HCT116 (cell line): ENCODE results near the gene ADGRA3. TPM values are rescaled to one million over a fixed set of nuclear protein-coding genes. Genes with fewer than 3 reads are reported as not detected.

Experiments
- ATAC-seq: fragments of 200-7000 bp; cut with Tn5 transposase; 2 replicates; pipeline ENCODE4 v1.9.1; 2020; ENCODE audit warnings: mild to moderate bottlenecking, moderate library complexity
- BruUV-seq: library from RNA; stranded (reverse); fragments of 400-500 nt; replicated peaks from 2 replicates; lab custom pipeline; 2021; lab: Mats Ljungman, UMichigan
- CTCF ChIA-PET: fragments of 300-600 bp; sonication (Branson Sonifier 250); formaldehyde crosslinking; loops from one replicate; lab custom pipeline; 2021; ENCODE audit warnings: antibody characterized with exemption; lab: Charles Lee
- POLR2A ChIA-PET: fragments of 300-600, 350-600 bp; sonication (Branson Sonifier 250); formaldehyde crosslinking; loops from one replicate; lab custom pipeline; 2021; ENCODE audit warnings: antibody characterized with exemption; lab: Charles Lee
- RAD21 ChIA-PET, 2 experiments: fragments of 300-600 bp; sonication (Branson Sonifier 250); formaldehyde crosslinking; loops; one replicate each; lab custom pipeline; 2023; ENCODE audit warnings: low total read pairs in 2 of 2; ENCODE audit not compliant: uncharacterized antibody in 2 of 2, unreplicated experiment in 2 of 2, low non-redundant PET in 1 of 2; lab: Charles Lee
- DNase-seq: peaks from one replicate; pipeline ENCODE4 v3.0.0-alpha.2; 2010; ENCODE audit warnings: low read depth, low spot score
- H2AFZ ChIP-seq: fragments of 200-600 bp; shearing (Covaris generic), sonication (generic); 2 replicates; pipeline ENCODE4 v1.6.1; 2017; ENCODE audit warnings: low read depth, mixed run types, mixed read lengths, antibody characterized with exemption, low read length; ENCODE audit not compliant: poor library complexity, severe bottlenecking
- H3K27ac ChIP-seq: 2 replicates; pipeline ENCODE4 v1.5.1; 2012; ENCODE audit warnings: low read depth, low read length
- H3K27me3 ChIP-seq: fragments of 200-600 bp; sonication (generic); 2 replicates; pipeline ENCODE4 v1.6.1; 2016; ENCODE audit warnings: mixed run types, low read length, mixed read lengths; ENCODE audit not compliant: insufficient read depth
- H3K36me3 ChIP-seq, 2 experiments: fragments of 200-500 bp in 1 of 2; fragments of 200-600 bp in 1 of 2; sonication (Bioruptor generic) in 1 of 2; sonication (generic) in 1 of 2; 2 replicates each; pipeline versions ENCODE4 v1.5.1 to v1.6.1; 2014 to 2016; ENCODE audit warnings: low read length in 2 of 2, inconsistent platforms in 1 of 2, mixed read lengths in 1 of 2, mixed run types in 1 of 2; ENCODE audit not compliant: insufficient read depth in 2 of 2, control insufficient read depth in 1 of 2
- H3K4me1 ChIP-seq, 2 experiments: fragments of 200-600 bp in 1 of 2; sonication (generic) in 1 of 2; 2 replicates each; pipeline versions ENCODE4 v1.5.1 to v1.6.1; 2012 to 2017; ENCODE audit warnings: low read length in 2 of 2, inconsistent platforms in 1 of 2, mild to moderate bottlenecking in 1 of 2, mixed read lengths in 1 of 2, mixed run types in 1 of 2, moderate library complexity in 1 of 2; ENCODE audit not compliant: insufficient read depth in 2 of 2, control insufficient read depth in 1 of 2
- H3K4me2 ChIP-seq: fragments of 200-600 bp; sonication (generic); 2 replicates; pipeline ENCODE4 v1.6.1; 2017; ENCODE audit warnings: mixed run types, low read length, mixed read lengths
- H3K4me3 ChIP-seq, 2 experiments: fragments of 200-600 bp in 1 of 2; sonication (generic) in 1 of 2; replicated peaks in 1 of 2; 2 replicates each; pipeline ENCODE4 v1.5.1; 2011 to 2016; ENCODE audit warnings: low read length in 2 of 2, control low read depth in 1 of 2, low read depth in 1 of 2, mild to moderate bottlenecking in 1 of 2, mixed read lengths in 1 of 2, mixed run types in 1 of 2
- H3K79me2 ChIP-seq: fragments of 200-600 bp; sonication (generic); 2 replicates; pipeline ENCODE4 v1.6.1; 2017; ENCODE audit warnings: mild to moderate bottlenecking, mixed run types, low read length, moderate library complexity, mixed read lengths; ENCODE audit not compliant: insufficient read depth
- H3K9ac ChIP-seq: fragments of 200-600 bp; sonication (generic); 2 replicates; pipeline ENCODE4 v1.6.1; 2016; ENCODE audit warnings: low read length, mixed read lengths
- H3K9me2 ChIP-seq: fragments of 200-600 bp; sonication (generic), shearing (Covaris generic); 2 replicates; pipeline ENCODE4 v1.6.1; 2017; ENCODE audit warnings: mixed run types, mild to moderate bottlenecking, moderate library complexity; ENCODE audit not compliant: insufficient read depth
- H3K9me3 ChIP-seq, 2 experiments: fragments of 200-500 bp in 1 of 2; fragments of 200-600 bp in 1 of 2; sonication (Bioruptor generic) in 1 of 2; sonication (generic) in 1 of 2; 2 replicates each; pipeline ENCODE4 v1.6.1; 2014 to 2017; ENCODE audit warnings: low read length in 2 of 2, mixed read lengths in 2 of 2, inconsistent platforms in 1 of 2, low read depth in 1 of 2, mild to moderate bottlenecking in 1 of 2, mixed run types in 1 of 2, moderate library complexity in 1 of 2; ENCODE audit not compliant: control insufficient read depth in 1 of 2, insufficient read depth in 1 of 2
- H4K20me1 ChIP-seq: fragments of 200-600 bp; sonication (generic), shearing (Covaris generic); 2 replicates; pipeline ENCODE4 v1.6.1; 2017; ENCODE audit warnings: mixed run types, mild to moderate bottlenecking, moderate library complexity; ENCODE audit not compliant: insufficient read depth
- CEBPB ChIP-seq: IDR thresholded peaks from 2 replicates; pipeline ENCODE4 v1.6.1; 2012; ENCODE audit warnings: low read depth
- EGR1 ChIP-seq: IDR thresholded peaks from 2 replicates; pipeline ENCODE4 v1.6.1; 2012; ENCODE audit warnings: low read depth
- ELF1 ChIP-seq: IDR thresholded peaks from 2 replicates; pipeline ENCODE4 v1.6.1; 2012; ENCODE audit warnings: low read depth, borderline replicate concordance
- EZH2phosphoT487 ChIP-seq: fragments of 200-600 bp; IDR thresholded peaks from 2 replicates; pipeline ENCODE4 v1.6.1; 2018; ENCODE audit warnings: antibody characterized with exemption, borderline replicate concordance
- FOSL1 ChIP-seq: IDR thresholded peaks from 2 replicates; pipeline ENCODE4 v1.6.1; 2012; ENCODE audit warnings: low read depth
- JUND ChIP-seq: IDR thresholded peaks from 2 replicates; pipeline ENCODE4 v1.6.1; 2012
- POLR2A ChIP-seq: IDR thresholded peaks from 2 replicates; pipeline ENCODE4 v1.7.0; 2011; ENCODE audit warnings: borderline replicate concordance; ENCODE audit not compliant: insufficient read depth, insufficient read length; ENCODE audit errors: extremely low read depth
- POLR2AphosphoS5 ChIP-seq: IDR thresholded peaks from 2 replicates; pipeline ENCODE4 v1.6.1; 2011; ENCODE audit warnings: mild to moderate bottlenecking, low read depth, low read length, moderate library complexity
- RAD21 ChIP-seq: IDR thresholded peaks from 2 replicates; pipeline ENCODE4 v1.6.1; 2012; ENCODE audit warnings: low read depth, mild to moderate bottlenecking
- SIN3A ChIP-seq: IDR thresholded peaks from 2 replicates; pipeline ENCODE4 v1.6.1; 2012; ENCODE audit warnings: low read depth
- SRF ChIP-seq: IDR thresholded peaks from 2 replicates; pipeline ENCODE4 v1.6.1; 2012; ENCODE audit warnings: low read depth
- TCF7L2 ChIP-seq: IDR thresholded peaks from 2 replicates; pipeline ENCODE4 v1.7.0; 2011; ENCODE audit warnings: borderline replicate concordance, inconsistent platforms; ENCODE audit not compliant: insufficient read depth, insufficient read length; ENCODE audit errors: extremely low read depth
- YY1 ChIP-seq: IDR thresholded peaks from 2 replicates; pipeline ENCODE4 v1.6.1; 2011; ENCODE audit warnings: low read length, low read depth, moderate library complexity, mild to moderate bottlenecking; ENCODE audit not compliant: insufficient replicate concordance; ENCODE audit errors: extremely low read depth
- ZFX ChIP-seq: fragments of 450-650 bp; IDR thresholded peaks from 2 replicates; pipeline ENCODE4 v1.6.1; 2017
- ZNF274 ChIP-seq: fragments of 200-500 bp; sonication (Bioruptor generic); IDR thresholded peaks from 2 replicates; pipeline ENCODE4 v1.6.1; 2014; ENCODE audit warnings: mild to moderate bottlenecking, low read depth, low read length, inconsistent platforms
- intact Hi-C: fragments of 100-400 bp; cut with micrococcal nuclease; formaldehyde crosslinking; loops from 2 replicates; pipeline ENCODE4 v1.10.0; 2022
- total RNA-seq: library from RNA; stranded (reverse); gene quantifications from one replicate; pipeline ENCODE4 v1.2.1, GENCODE V29; 2021; ENCODE audit not compliant: unreplicated experiment
- TF ChIP-seq, protein P1 (sequence below): IDR thresholded peaks from 2 replicates; pipeline ENCODE4 v1.6.1; 2012; ENCODE audit warnings: low read depth
- TF ChIP-seq, protein P2 (sequence below): IDR thresholded peaks from 2 replicates; pipeline ENCODE4 v1.6.1; 2011; ENCODE audit warnings: mild to moderate bottlenecking, low read length, moderate library complexity; ENCODE audit not compliant: insufficient replicate concordance; ENCODE audit errors: extremely low read depth
- TF ChIP-seq, protein P3 (sequence below), 3 experiments: fragments of 200-600 bp in 1 of 3; sonication (generic) in 1 of 3; IDR thresholded peaks in 2 of 3; conservative IDR thresholded peaks in 1 of 3; 2 replicates each; pipeline ENCODE4 v1.5.1; 2012 to 2017; ENCODE audit warnings: low read depth in 2 of 3, low read length in 2 of 3, antibody characterized with exemption in 1 of 3, borderline replicate concordance in 1 of 3, control low read depth in 1 of 3, mild to moderate bottlenecking in 1 of 3, mixed read lengths in 1 of 3, mixed run types in 1 of 3, moderate library complexity in 1 of 3; ENCODE audit not compliant: insufficient read depth in 1 of 3
- TF ChIP-seq, protein P4 (sequence below): IDR thresholded peaks from 2 replicates; pipeline ENCODE4 v1.6.1; 2012
- TF ChIP-seq, protein P5 (sequence below): IDR thresholded peaks from 2 replicates; pipeline ENCODE4 v1.6.1; 2012

Gene ADGRA3
- total RNA-seq, 1 experiment from 2014 or later = 43.0 TPM

DNA sequence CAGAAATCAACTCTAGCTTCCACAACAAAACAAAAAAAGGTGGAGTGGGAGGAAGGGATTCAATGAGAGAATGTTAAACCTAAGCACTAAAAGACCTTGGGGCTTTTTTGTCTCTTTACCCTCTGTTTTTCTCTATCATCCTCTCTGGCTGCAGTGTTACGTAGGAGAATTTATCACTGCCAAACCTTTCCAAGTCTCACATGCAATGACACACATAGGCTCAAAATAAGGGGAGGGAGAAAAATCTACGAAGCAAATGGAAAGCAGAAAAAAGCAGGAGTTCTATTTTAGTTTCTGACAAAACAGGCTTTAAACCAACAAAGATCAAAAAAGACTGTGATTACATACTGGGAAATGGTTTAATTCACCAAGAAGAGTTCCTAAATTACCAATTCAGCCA, 152.1 kb downstream of the ADGRA3 start:
- no peaks in the 10 kb centered on the region for H3K9me3 ChIP-seq
- ATAC-seq (no peak), DNase-seq (no peak)
- H4K20me1 ChIP-seq = no peaks in the 10 kb centered on the region
- ChIA-PET CTCF (no interaction called here), RAD21 (no interaction called here), POLR2A (no interaction called here)
- no peak overlapping the region for H3K4me3 ChIP-seq
- no peaks in the 10 kb centered on the region for H3K9me2 ChIP-seq
- no peak overlapping the region for H3K9ac ChIP-seq
- no peaks in the 10 kb centered on the region for H3K27me3 ChIP-seq
- H2AFZ ChIP-seq = no peak overlapping the region
- intact Hi-C loops = no loop called here
- no peaks in the 10 kb centered on the region for H3K79me2 ChIP-seq
- H3K36me3 ChIP-seq = no peaks in the 10 kb centered on the region
- no peak overlapping the region for H3K27ac ChIP-seq
- no peaks in the 10 kb centered on the region; a peak in 1 of 4 replicates for H3K4me1 ChIP-seq
- H3K4me2 ChIP-seq = no peak overlapping the region
- no TSS peak for BruUV-seq
- TF ChIP-seq SRF (no peak), POLR2AphosphoS5 (no peak), POLR2A (no peak), ZFX (no peak), SIN3A (no peak), ZNF274 (no peak), ELF1 (no peak), EGR1 (no peak), TCF7L2 (no peak), EZH2phosphoT487 (no peak), CEBPB (no peak), RAD21 (no peak), FOSL1 (no peak), YY1 (no peak), JUND (no peak)
- TF ChIP-seq, protein P1, sequence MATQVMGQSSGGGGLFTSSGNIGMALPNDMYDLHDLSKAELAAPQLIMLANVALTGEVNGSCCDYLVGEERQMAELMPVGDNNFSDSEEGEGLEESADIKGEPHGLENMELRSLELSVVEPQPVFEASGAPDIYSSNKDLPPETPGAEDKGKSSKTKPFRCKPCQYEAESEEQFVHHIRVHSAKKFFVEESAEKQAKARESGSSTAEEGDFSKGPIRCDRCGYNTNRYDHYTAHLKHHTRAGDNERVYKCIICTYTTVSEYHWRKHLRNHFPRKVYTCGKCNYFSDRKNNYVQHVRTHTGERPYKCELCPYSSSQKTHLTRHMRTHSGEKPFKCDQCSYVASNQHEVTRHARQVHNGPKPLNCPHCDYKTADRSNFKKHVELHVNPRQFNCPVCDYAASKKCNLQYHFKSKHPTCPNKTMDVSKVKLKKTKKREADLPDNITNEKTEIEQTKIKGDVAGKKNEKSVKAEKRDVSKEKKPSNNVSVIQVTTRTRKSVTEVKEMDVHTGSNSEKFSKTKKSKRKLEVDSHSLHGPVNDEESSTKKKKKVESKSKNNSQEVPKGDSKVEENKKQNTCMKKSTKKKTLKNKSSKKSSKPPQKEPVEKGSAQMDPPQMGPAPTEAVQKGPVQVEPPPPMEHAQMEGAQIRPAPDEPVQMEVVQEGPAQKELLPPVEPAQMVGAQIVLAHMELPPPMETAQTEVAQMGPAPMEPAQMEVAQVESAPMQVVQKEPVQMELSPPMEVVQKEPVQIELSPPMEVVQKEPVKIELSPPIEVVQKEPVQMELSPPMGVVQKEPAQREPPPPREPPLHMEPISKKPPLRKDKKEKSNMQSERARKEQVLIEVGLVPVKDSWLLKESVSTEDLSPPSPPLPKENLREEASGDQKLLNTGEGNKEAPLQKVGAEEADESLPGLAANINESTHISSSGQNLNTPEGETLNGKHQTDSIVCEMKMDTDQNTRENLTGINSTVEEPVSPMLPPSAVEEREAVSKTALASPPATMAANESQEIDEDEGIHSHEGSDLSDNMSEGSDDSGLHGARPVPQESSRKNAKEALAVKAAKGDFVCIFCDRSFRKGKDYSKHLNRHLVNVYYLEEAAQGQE = no peak
- TF ChIP-seq, protein P2, sequence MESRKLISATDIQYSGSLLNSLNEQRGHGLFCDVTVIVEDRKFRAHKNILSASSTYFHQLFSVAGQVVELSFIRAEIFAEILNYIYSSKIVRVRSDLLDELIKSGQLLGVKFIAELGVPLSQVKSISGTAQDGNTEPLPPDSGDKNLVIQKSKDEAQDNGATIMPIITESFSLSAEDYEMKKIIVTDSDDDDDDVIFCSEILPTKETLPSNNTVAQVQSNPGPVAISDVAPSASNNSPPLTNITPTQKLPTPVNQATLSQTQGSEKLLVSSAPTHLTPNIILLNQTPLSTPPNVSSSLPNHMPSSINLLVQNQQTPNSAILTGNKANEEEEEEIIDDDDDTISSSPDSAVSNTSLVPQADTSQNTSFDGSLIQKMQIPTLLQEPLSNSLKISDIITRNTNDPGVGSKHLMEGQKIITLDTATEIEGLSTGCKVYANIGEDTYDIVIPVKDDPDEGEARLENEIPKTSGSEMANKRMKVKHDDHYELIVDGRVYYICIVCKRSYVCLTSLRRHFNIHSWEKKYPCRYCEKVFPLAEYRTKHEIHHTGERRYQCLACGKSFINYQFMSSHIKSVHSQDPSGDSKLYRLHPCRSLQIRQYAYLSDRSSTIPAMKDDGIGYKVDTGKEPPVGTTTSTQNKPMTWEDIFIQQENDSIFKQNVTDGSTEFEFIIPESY = no peak
- TF ChIP-seq, protein P3, sequence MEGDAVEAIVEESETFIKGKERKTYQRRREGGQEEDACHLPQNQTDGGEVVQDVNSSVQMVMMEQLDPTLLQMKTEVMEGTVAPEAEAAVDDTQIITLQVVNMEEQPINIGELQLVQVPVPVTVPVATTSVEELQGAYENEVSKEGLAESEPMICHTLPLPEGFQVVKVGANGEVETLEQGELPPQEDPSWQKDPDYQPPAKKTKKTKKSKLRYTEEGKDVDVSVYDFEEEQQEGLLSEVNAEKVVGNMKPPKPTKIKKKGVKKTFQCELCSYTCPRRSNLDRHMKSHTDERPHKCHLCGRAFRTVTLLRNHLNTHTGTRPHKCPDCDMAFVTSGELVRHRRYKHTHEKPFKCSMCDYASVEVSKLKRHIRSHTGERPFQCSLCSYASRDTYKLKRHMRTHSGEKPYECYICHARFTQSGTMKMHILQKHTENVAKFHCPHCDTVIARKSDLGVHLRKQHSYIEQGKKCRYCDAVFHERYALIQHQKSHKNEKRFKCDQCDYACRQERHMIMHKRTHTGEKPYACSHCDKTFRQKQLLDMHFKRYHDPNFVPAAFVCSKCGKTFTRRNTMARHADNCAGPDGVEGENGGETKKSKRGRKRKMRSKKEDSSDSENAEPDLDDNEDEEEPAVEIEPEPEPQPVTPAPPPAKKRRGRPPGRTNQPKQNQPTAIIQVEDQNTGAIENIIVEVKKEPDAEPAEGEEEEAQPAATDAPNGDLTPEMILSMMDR (IDR thresholded peaks at IDR 0.05 in 2 of 3, conservative IDR thresholded peaks at IDR 0.05 in 1 of 3; ENCODE audit: borderline replicate concordance in 1 of 3, insufficient read depth in 1 of 3, low read depth in 2 of 3, low read length in 2 of 3) = no peak
- TF ChIP-seq, protein P4, sequence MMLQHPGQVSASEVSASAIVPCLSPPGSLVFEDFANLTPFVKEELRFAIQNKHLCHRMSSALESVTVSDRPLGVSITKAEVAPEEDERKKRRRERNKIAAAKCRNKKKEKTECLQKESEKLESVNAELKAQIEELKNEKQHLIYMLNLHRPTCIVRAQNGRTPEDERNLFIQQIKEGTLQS = no peak
- TF ChIP-seq, protein P5, sequence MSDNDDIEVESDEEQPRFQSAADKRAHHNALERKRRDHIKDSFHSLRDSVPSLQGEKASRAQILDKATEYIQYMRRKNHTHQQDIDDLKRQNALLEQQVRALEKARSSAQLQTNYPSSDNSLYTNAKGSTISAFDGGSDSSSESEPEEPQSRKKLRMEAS = no peak
- TF ChIP-seq, all 23 proteins: peak for 0
